ENCODE data around the gene IRF1.
A peak's percentile ranks its signal among the peaks of the same experiment; 100 is the strongest.

IRF1 gene

GRCh38 chr5:132500931-132501628 is 10.5 kb upstream of the IRF1 start:
- DNase-seq (ENCODE audit: low read depth in 1 of 2, low spot score in 1 of 2): peak; percentile 60 to 74

- DNase-seq (ENCODE audit: low read depth in 1 of 2, low spot score in 1 of 2): no peak
Observed at GRCh38 chr5:132500244-132500930, 9.8 kb upstream of the IRF1 start.

GRCh38 chr5:132499440-132500243 is 9.1 kb upstream of the IRF1 start:
- no peak for DNase-seq (ENCODE audit: low read depth in 1 of 2, low spot score in 1 of 2)

GRCh38 chr5:132498686-132499271 is 8.2 kb upstream of the IRF1 start:
- DNase-seq (ENCODE audit: low read depth in 1 of 2, low spot score in 1 of 2): no peak

GRCh38 chr5:132498152-132498551 is 7.6 kb upstream of the IRF1 start:
- no peak for DNase-seq (ENCODE audit: low read depth in 1 of 2, low spot score in 1 of 2)

GRCh38 chr5:132497488-132497997 is 7.0 kb upstream of the IRF1 start:
- no peak for DNase-seq (ENCODE audit: low read depth in 1 of 2, low spot score in 1 of 2)

GRCh38 chr5:132496631-132497487 is 6.3 kb upstream of the IRF1 start:
- peak in 1 of 2 donors; percentile 51 for DNase-seq (ENCODE audit: low read depth in 1 of 2, low spot score in 1 of 2)

- DNase-seq (ENCODE audit: low read depth in 1 of 2, low spot score in 1 of 2): peak; percentile 69 to 84
Observed at GRCh38 chr5:132496191-132496630, 5.6 kb upstream of the IRF1 start.

GRCh38 chr5:132495667-132496190 is 5.2 kb upstream of the IRF1 start:
- DNase-seq (ENCODE audit: low read depth in 1 of 2, low spot score in 1 of 2): peak; percentile 62 to 70

GRCh38 chr5:132493821-132494220 is 3.2 kb upstream of the IRF1 start:
- no peak for DNase-seq (ENCODE audit: low read depth in 1 of 2, low spot score in 1 of 2)

GRCh38 chr5:132493241-132493640 is 2.7 kb upstream of the IRF1 start:
- no peak for DNase-seq (ENCODE audit: low read depth in 1 of 2, low spot score in 1 of 2)

GRCh38 chr5:132492386-132493125 is 2.0 kb upstream of the IRF1 start:
- DNase-seq (ENCODE audit: low read depth in 1 of 2, low spot score in 1 of 2): no peak

- no peak for DNase-seq (ENCODE audit: low read depth in 1 of 2, low spot score in 1 of 2)
Observed at GRCh38 chr5:132491368-132492364, 1.1 kb upstream of the IRF1 start.

- DNase-seq (ENCODE audit: low read depth in 1 of 2, low spot score in 1 of 2): no peak
Observed at GRCh38 chr5:132489871-132490483, 596 bp downstream of the IRF1 start.

GRCh38 chr5:132489051-132489770 is 1.4 kb downstream of the IRF1 start:
- DNase-seq (ENCODE audit: low read depth in 1 of 2, low spot score in 1 of 2): no peak

- DNase-seq (ENCODE audit: low read depth in 1 of 2, low spot score in 1 of 2): no peak
Observed at GRCh38 chr5:132488590-132488989, 2.0 kb downstream of the IRF1 start.

Data from activated CD4-positive, alpha-beta T cell treated with anti-CD3 and anti-CD28 coated beads, Interleukin-2, amount 50 U/mL, for 24 hours (primary cell).